Body of pancreas (tissue), 4 donors: ENCODE measurements around the gene CLTC. TPM values are rescaled to one million over a fixed set of nuclear protein-coding genes. Genes with fewer than 3 reads are reported as not detected.

ENCODE experiments used
- ATAC-seq: fragments of 150-250 bp; one replicate; pipeline ENCODE4 v1.9.1; 2016
- DNase-seq, 4 donors: peaks; one replicate each; pipeline ENCODE4 v3.0.0-alpha.2; 2019
- H3K27ac ChIP-seq, 4 donors: fragments of 200-600 bp; sonication (generic); 1 replicate in 3 of 4; 2 replicates in 1 of 4; pipeline versions ENCODE4 v1.5.1 to v1.6.1; 2016 to 2019; ENCODE audit warnings: mild to moderate bottlenecking in 1 of 4, mixed read lengths in 1 of 4, moderate library complexity in 1 of 4
- H3K27me3 ChIP-seq, 2 donors: fragments of 200-600 bp; sonication (generic); one replicate each; pipeline ENCODE4 v1.6.0; 2016; ENCODE audit warnings: mild to moderate bottlenecking in 1 of 2
- H3K36me3 ChIP-seq, 2 donors: fragments of 200-600 bp; sonication (generic); replicated peaks in 1 of 2; 2 replicates each; pipeline ENCODE4 v1.5.1; 2016; ENCODE audit warnings: low read depth in 2 of 2; ENCODE audit not compliant: insufficient read depth in 1 of 2
- H3K4me1 ChIP-seq: fragments of 200-600 bp; sonication (generic); one replicate; pipeline ENCODE4 v1.6.0; 2016
- H3K4me3 ChIP-seq, 2 donors: fragments of 200-600 bp; sonication (generic); 1 replicate in 1 of 2; 2 replicates in 1 of 2; pipeline ENCODE4 v1.5.1; 2016 to 2019
- H3K9me3 ChIP-seq, 3 donors: fragments of 200-600 bp; sonication (generic); 1 replicate in 2 of 3; 2 replicates in 1 of 3; pipeline ENCODE4 v1.5.1; 2016
- CTCF ChIP-seq, 7 experiments: fragments of 450-650 bp in 4 of 7; fragments of 200-600 bp in 3 of 7; sonication (generic) in 3 of 7; IDR thresholded peaks; one replicate each; pipeline ENCODE4 v1.5.1; 2016 to 2019; ENCODE audit warnings: antibody characterized with exemption in 7 of 7
- POLR2A ChIP-seq, 3 donors: fragments of 450-650 bp; IDR thresholded peaks; one replicate each; pipeline ENCODE4 v1.6.1; 2016; ENCODE audit warnings: antibody characterized with exemption in 3 of 3, mild to moderate bottlenecking in 2 of 3
- WGBS, 2 donors: methylation state at CpG; one replicate each; pipeline ENCODE4 v1.1.5; 2017; 5-methylcytosine and 5-hydroxymethylcytosine counted together
- intact Hi-C: fragments of 100-400 bp; cut with DNase I; formaldehyde crosslinking; loops from one replicate; pipeline ENCODE4 v1.15.1; 2023
- total RNA-seq, 2 donors: library from RNA; depleted of rRNA; stranded (reverse); fragments of >200 nt; gene quantifications; one replicate each; pipeline ENCODE4 v1.1.0, GENCODE V29; 2016

Gene CLTC
- total RNA-seq, 2 donors from 2014 or later, result 78.1 to 112 TPM

- 30 to 37% methylated on average over 2 of the region's 2 CpGs for WGBS, 2 donors
- Histone ChIP-seq H3K36me3 (no peaks in the 10 kb centered on the region), H3K27me3 (no peaks in the 10 kb centered on the region), H3K9me3 (no peaks in the 10 kb centered on the region), H3K27ac (no peak overlapping the region), H3K4me1 (peaks cover 74% of the 10 kb centered on the region), H3K4me3 (no peak overlapping the region)
- intact Hi-C loops, result no loop called here
- ATAC-seq (no peak), DNase-seq (no peak)
- TF ChIP-seq CTCF (IDR thresholded peaks at IDR 0.05) (no peak), POLR2A (IDR thresholded peaks at IDR 0.05) (no peak)
Observed at GRCh38 chr17:59623151-59623550, 3.5 kb downstream of the CLTC start.

- TF ChIP-seq POLR2A (IDR thresholded peaks at IDR 0.05), result no peak
- no peak for TF ChIP-seq CTCF (IDR thresholded peaks at IDR 0.05)
- no peaks in the 10 kb centered on the region for H3K36me3 ChIP-seq
- WGBS, 2 donors, result 90% methylated on average over 5 of the region's 5 CpGs
- DNase-seq (no peak), ATAC-seq (no peak)
- no peaks in the 10 kb centered on the region for H3K27me3 ChIP-seq
- no peaks in the 10 kb centered on the region for H3K9me3 ChIP-seq
- intact Hi-C loops, result no loop called here
- H3K4me1 ChIP-seq, result peaks cover 65% of the 10 kb centered on the region
- H3K4me3 ChIP-seq, result no peak overlapping the region
- H3K27ac ChIP-seq, result no peak overlapping the region
Observed at GRCh38 chr17:59626756-59627155, 7.1 kb downstream of the CLTC start.

- no peak for DNase-seq
- Histone ChIP-seq H3K27ac (peak overlapping the region in 1 of 4 donors; percentile 47), H3K4me1 (peaks cover 60% of the 10 kb centered on the region), H3K36me3 (no peaks in the 10 kb centered on the region), H3K27me3 (no peaks in the 10 kb centered on the region), H3K4me3 (no peak overlapping the region), H3K9me3 (no peaks in the 10 kb centered on the region)
- 39 to 44% methylated on average over 3 of the region's 3 CpGs for WGBS, 2 donors
- no peak for ATAC-seq
- intact Hi-C loops, result no loop called here
- TF ChIP-seq POLR2A (IDR thresholded peaks at IDR 0.05), result no peak
- TF ChIP-seq CTCF (IDR thresholded peaks at IDR 0.05), result no peak
Observed at GRCh38 chr17:59627274-59627673, 7.6 kb downstream of the CLTC start.

GRCh38 chr17:59627770-59628171, 8.1 kb downstream of the CLTC start:
- DNase-seq, result no peak
- WGBS, 2 donors, result 3 to 9% methylated on average over 2 of the region's 2 CpGs
- H3K4me1 ChIP-seq, result peaks cover 60% of the 10 kb centered on the region
- TF ChIP-seq POLR2A (IDR thresholded peaks at IDR 0.05) (no peak), CTCF (IDR thresholded peaks at IDR 0.05) (no peak)
- no peak overlapping the region for H3K4me3 ChIP-seq
- no peaks in the 10 kb centered on the region for H3K27me3 ChIP-seq
- no peaks in the 10 kb centered on the region for H3K36me3 ChIP-seq
- intact Hi-C loops, result no loop called here
- peak overlapping the region in 2 of 4 donors; percentile 16 to 47 for H3K27ac ChIP-seq
- no peak for ATAC-seq
- no peaks in the 10 kb centered on the region for H3K9me3 ChIP-seq

- Histone ChIP-seq H3K27ac (no peak overlapping the region), H3K27me3 (no peaks in the 10 kb centered on the region), H3K4me3 (no peak overlapping the region), H3K36me3 (no peaks in the 10 kb centered on the region), H3K4me1 (peaks cover 60% of the 10 kb centered on the region), H3K9me3 (no peaks in the 10 kb centered on the region)
- ATAC-seq (no peak), DNase-seq (no peak)
- TF ChIP-seq POLR2A (IDR thresholded peaks at IDR 0.05) (no peak), CTCF (IDR thresholded peaks at IDR 0.05) (no peak)
- intact Hi-C loops, result no loop called here
- 83 to 87% methylated on average over 3 of the region's 3 CpGs for WGBS, 2 donors
Observed at GRCh38 chr17:59629174-59629573, 9.5 kb downstream of the CLTC start.
